ENCODE measurements around the gene ZNF81. TPM values are rescaled to one million over a fixed set of nuclear protein-coding genes. Genes with fewer than 3 reads are reported as not detected.
"Not testable (repeated sequence)": the region's sequence is repeated elsewhere in the genome, so short reads cannot be mapped to it uniquely, and the experiment has no call there.

Gene ZNF81
- total RNA-seq, 1 donor from 2014 or later: 6.0 TPM

GRCh38 chrX:47931970-47932369 is 95.3 kb downstream of the ZNF81 start:
- DNase-seq (ENCODE audit: low read depth): not testable (repeated sequence)

GRCh38 chrX:47933946-47934345 is 97.2 kb downstream of the ZNF81 start:
- DNase-seq (ENCODE audit: low read depth): no peak

GRCh38 chrX:47936224-47936939 is 99.7 kb downstream of the ZNF81 start:
- no peak for DNase-seq (ENCODE audit: low read depth)

DNA sequence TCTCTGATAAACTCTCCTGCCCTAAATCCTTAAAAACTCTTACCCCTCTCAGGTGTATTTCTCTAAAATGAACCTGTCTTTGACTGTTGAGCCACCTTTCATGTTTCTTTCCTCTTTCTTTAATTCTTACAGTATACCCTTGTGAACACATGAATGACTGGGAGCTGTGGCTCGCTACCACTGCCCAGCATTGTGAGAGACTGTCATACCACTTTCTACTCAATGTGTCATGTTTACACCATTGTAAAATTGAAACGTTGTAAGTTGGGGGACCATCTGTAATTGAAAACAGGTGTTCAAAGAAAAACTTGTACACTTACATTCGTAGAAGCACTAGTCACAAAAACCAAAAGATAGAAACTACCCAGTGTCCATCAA is 100.2 kb downstream of the ZNF81 start:
- no peak for DNase-seq (ENCODE audit: low read depth)

GRCh38 chrX:47940448-47940847 is 103.7 kb downstream of the ZNF81 start:
- no peak for DNase-seq (ENCODE audit: low read depth)

- DNase-seq (ENCODE audit: low read depth): no peak
These were observed 104.7 kb downstream of the ZNF81 start for GRCh38 chrX:47941423-47941822.

DNA sequence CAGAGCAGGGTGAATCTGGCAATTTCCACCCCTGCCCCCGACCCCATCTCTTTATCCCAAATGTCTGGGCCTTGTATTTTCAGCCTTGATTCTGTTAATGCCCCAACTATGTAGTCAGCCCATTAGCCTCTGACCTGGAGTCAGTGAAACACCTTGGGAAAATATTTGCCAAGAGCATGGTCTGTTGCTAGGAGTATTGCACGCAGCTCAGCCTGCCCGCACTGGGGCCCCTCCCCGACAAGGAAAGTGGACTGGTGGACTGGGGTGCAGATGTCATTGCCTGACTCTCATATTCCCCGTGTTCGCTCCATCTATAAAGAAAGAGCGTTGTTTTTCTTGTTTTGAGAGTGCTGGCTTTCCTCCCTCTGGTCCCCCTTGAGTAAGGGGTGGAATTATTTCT is 118.6 kb downstream of the ZNF81 start:
- not testable (repeated sequence) for DNase-seq (ENCODE audit: low read depth)

DNA sequence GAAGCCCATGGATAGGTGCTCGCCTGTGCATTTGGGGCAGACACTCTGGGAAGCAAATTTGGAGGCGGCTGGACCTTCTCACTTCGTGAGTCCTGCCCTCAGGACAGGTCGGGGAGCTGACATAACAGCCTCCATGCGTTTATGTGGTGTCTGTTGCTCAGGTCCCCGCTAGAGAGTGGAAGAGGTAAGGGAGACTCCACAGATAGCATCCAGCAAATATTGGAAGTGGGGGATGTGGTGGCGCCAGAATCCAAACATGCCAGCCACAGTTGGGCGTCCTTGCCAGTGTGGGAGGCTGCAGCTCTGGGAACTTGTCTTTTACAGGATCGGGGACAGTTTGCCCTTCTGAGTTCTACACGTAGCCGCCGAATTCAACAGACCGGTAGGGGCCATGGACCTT is 119.3 kb downstream of the ZNF81 start:
- DNase-seq (ENCODE audit: low read depth): no peak

DNA sequence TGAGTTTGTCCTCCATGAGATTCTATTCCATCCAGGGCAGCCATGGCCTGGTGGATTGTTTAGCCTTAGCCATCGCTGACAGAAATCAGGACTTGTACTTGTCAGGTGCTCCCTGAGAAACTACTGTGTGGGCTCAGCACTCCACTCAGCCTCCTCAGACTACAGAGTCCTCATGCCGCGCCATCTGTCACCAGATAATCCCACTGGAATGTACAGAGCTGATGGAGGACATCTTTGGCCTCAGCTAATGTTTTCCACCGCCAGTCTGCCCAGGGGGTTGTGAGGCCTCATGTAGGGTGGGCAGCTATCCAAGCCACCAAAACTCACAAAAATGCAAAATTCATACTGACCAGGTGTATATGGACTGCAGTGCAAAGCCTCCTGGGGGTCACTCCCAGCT is 121.5 kb downstream of the ZNF81 start:
- peak; percentile 3 for DNase-seq (ENCODE audit: low read depth)

GRCh38 chrX:47958761-47959342 is 122.2 kb downstream of the ZNF81 start:
- DNase-seq (ENCODE audit: low read depth): no peak

DNA sequence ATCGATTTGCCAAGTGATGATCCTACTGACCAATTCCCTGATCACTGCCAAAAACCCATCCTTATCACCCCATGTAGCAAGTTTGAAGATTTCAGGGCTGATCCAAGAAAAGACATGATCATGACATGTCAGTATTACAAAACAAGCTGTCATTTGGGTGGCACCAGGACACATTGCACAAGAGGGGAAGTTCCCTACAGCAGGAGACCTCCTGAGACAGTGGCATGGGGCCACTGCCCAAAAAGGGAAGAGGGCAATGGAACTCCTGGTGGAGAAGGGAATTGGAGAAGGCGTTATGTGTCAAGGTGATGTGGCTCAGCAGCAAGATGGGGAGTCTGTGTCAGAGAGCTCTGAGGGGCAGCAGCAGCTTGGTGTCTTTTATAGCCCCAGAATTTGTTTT is 123.7 kb downstream of the ZNF81 start:
- no peak for DNase-seq (ENCODE audit: low read depth)

DNA sequence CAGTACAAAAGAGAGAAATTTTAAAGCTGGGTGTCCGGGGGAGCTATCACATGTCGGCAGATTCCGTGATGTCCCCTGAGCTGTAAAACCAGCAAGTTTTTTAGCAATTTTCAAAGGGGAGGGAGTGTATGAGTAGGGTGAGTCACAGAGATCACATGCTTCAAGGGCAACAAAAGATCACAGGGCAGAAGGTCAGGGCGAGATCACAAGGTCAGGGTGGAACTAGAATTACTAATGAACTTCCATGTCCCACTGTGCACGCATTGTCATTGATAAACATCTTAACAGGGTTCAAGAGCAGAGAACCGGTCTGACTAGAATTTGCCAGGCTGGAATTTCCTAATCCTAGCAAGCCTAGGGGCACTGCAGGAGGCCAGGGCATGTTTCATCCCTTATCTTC is 125.1 kb downstream of the ZNF81 start:
- not testable (repeated sequence) for DNase-seq (ENCODE audit: low read depth)

DNA sequence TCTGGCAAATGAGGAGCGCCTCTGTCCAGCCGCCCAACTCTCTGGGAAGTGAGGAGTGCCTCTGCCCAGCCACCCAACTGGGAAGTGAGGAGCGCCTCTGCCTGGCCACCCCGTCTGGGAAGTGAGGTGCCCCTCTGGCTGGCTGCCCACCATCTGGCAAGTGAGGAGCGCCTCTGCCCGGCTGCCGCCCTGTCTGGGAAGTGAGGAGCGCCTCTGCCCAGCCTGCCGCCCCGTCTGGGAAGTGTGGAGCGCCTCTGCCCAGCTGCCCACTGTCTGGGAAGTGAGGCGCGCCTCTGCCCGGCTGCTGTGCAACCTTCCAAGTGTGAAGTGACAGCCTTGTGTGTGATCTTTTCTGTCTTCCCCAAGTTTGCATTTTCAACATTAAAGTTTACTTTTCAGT is 128.8 kb downstream of the ZNF81 start:
- DNase-seq (ENCODE audit: low read depth): not testable (repeated sequence)

Other genes with a start within 250 kb of the ZNF81 start
- 0.80 TPM in 1 of 2 replicates, not detected in the other for gene SYN1, start 217.0 kb upstream of the ZNF81 start, total RNA-seq
- 0.08 and 0.47 TPM in 2 replicates for gene CFP, start 207.0 kb upstream of the ZNF81 start, total RNA-seq
- 44.2 and 76.4 TPM in 2 replicates for gene ELK1, start 186.3 kb upstream of the ZNF81 start, total RNA-seq
- 85.3 and 115 TPM in 2 replicates for gene UXT, start 177.7 kb upstream of the ZNF81 start, total RNA-seq
- gene ZNF182, start 167.1 kb downstream of the ZNF81 start, total RNA-seq: 3.0 TPM in 2 replicates
- gene SPACA5, start 170.1 kb downstream of the ZNF81 start, total RNA-seq: not detected in 2 replicates
- 1.5 and 2.2 TPM in 2 replicates for gene ZNF630, start 234.7 kb downstream of the ZNF81 start, total RNA-seq